ENCODE results near the gene LRRN1. TPM values are rescaled to one million over a fixed set of nuclear protein-coding genes. Genes with fewer than 3 reads are reported as not detected.
"Not testable (repeated sequence)": the region's sequence is repeated elsewhere in the genome, so short reads cannot be mapped to it uniquely, and the experiment has no call there.

The LRRN1 gene
- total RNA-seq, 1 donor from 2014 or later = 2.8 TPM

GRCh38 chr3:3860235-3860634, 61.0 kb downstream of the LRRN1 start:
- no peak overlapping the region for H3K27ac Mint-ChIP-seq (ENCODE audit: unreplicated experiment)
- H3K36me3 Mint-ChIP-seq (ENCODE audit: low read depth, unreplicated experiment) = no peaks in the 10 kb centered on the region
- no peaks in the 10 kb centered on the region for H3K4me1 Mint-ChIP-seq (ENCODE audit: unreplicated experiment)
- H3K9me3 Mint-ChIP-seq (ENCODE audit: unreplicated experiment) = no peaks in the 10 kb centered on the region
- no peak for TF ChIP-seq CTCF (IDR thresholded peaks at IDR 0.05; ENCODE audit: unreplicated experiment)
- peaks cover 1% of the 10 kb centered on the region for H3K27me3 Mint-ChIP-seq (ENCODE audit: unreplicated experiment)
- H3K4me3 Mint-ChIP-seq (ENCODE audit: unreplicated experiment) = no peak overlapping the region
- DNase-seq (ENCODE audit: low spot score) = no peak

GRCh38 chr3:3862534-3862933, 63.3 kb downstream of the LRRN1 start:
- Mint-ChIP-seq H3K27ac (ENCODE audit: unreplicated experiment) (no peak overlapping the region), H3K4me3 (ENCODE audit: unreplicated experiment) (no peak overlapping the region), H3K36me3 (ENCODE audit: low read depth, unreplicated experiment) (no peaks in the 10 kb centered on the region), H3K27me3 (ENCODE audit: unreplicated experiment) (peaks cover 1% of the 10 kb centered on the region), H3K9me3 (ENCODE audit: unreplicated experiment) (no peaks in the 10 kb centered on the region), H3K4me1 (ENCODE audit: unreplicated experiment) (no peaks in the 10 kb centered on the region)
- no peak for DNase-seq (ENCODE audit: low spot score)
- TF ChIP-seq CTCF (IDR thresholded peaks at IDR 0.05; ENCODE audit: unreplicated experiment) = no peak

- Mint-ChIP-seq H3K9me3 (ENCODE audit: unreplicated experiment) (no peaks in the 10 kb centered on the region), H3K4me3 (ENCODE audit: unreplicated experiment) (no peak overlapping the region), H3K27me3 (ENCODE audit: unreplicated experiment) (no peaks in the 10 kb centered on the region), H3K27ac (ENCODE audit: unreplicated experiment) (no peak overlapping the region), H3K4me1 (ENCODE audit: unreplicated experiment) (no peaks in the 10 kb centered on the region), H3K36me3 (ENCODE audit: low read depth, unreplicated experiment) (no peaks in the 10 kb centered on the region)
- TF ChIP-seq CTCF (IDR thresholded peaks at IDR 0.05; ENCODE audit: unreplicated experiment) = no peak
- no peak for DNase-seq (ENCODE audit: low spot score)
These were observed 76.3 kb downstream of the LRRN1 start for GRCh38 chr3:3875491-3875890.

GRCh38 chr3:3881050-3881449, 81.8 kb downstream of the LRRN1 start:
- no peaks in the 10 kb centered on the region for H3K4me1 Mint-ChIP-seq (ENCODE audit: unreplicated experiment)
- no peaks in the 10 kb centered on the region for H3K9me3 Mint-ChIP-seq (ENCODE audit: unreplicated experiment)
- no peaks in the 10 kb centered on the region for H3K27me3 Mint-ChIP-seq (ENCODE audit: unreplicated experiment)
- no peak for DNase-seq (ENCODE audit: low spot score)
- no peak for TF ChIP-seq CTCF (IDR thresholded peaks at IDR 0.05; ENCODE audit: unreplicated experiment)
- no peak overlapping the region for H3K4me3 Mint-ChIP-seq (ENCODE audit: unreplicated experiment)
- H3K27ac Mint-ChIP-seq (ENCODE audit: unreplicated experiment) = no peak overlapping the region
- peaks cover 1% of the 10 kb centered on the region for H3K36me3 Mint-ChIP-seq (ENCODE audit: low read depth, unreplicated experiment)

- not testable (repeated sequence) for DNase-seq (ENCODE audit: low spot score); H3K4me1 Mint-ChIP-seq (ENCODE audit: unreplicated experiment); H3K27me3 Mint-ChIP-seq (ENCODE audit: unreplicated experiment); H3K36me3 Mint-ChIP-seq (ENCODE audit: low read depth, unreplicated experiment); H3K27ac Mint-ChIP-seq (ENCODE audit: unreplicated experiment); H3K4me3 Mint-ChIP-seq (ENCODE audit: unreplicated experiment); H3K9me3 Mint-ChIP-seq (ENCODE audit: unreplicated experiment)
These were observed 88.1 kb downstream of the LRRN1 start for GRCh38 chr3:3887311-3887710.

- DNase-seq (ENCODE audit: low spot score) = no peak
- no peaks in the 10 kb centered on the region for H3K9me3 Mint-ChIP-seq (ENCODE audit: unreplicated experiment)
- no peak overlapping the region for H3K27ac Mint-ChIP-seq (ENCODE audit: unreplicated experiment)
- no peaks in the 10 kb centered on the region for H3K36me3 Mint-ChIP-seq (ENCODE audit: low read depth, unreplicated experiment)
- no peaks in the 10 kb centered on the region for H3K27me3 Mint-ChIP-seq (ENCODE audit: unreplicated experiment)
- no peak for TF ChIP-seq CTCF (IDR thresholded peaks at IDR 0.05; ENCODE audit: unreplicated experiment)
- H3K4me3 Mint-ChIP-seq (ENCODE audit: unreplicated experiment) = no peak overlapping the region
- H3K4me1 Mint-ChIP-seq (ENCODE audit: unreplicated experiment) = no peaks in the 10 kb centered on the region
These were observed 94.4 kb downstream of the LRRN1 start for GRCh38 chr3:3893590-3893989.

Measured in endothelial cell (in vitro differentiated cells).